GM21825 (cell line): Measurements from ENCODE around the gene CYP46A1.
"Not testable (repeated sequence)": the region's sequence is repeated elsewhere in the genome, so short reads cannot be mapped to it uniquely, and the experiment has no call there.

Experiments used
- ATAC-seq: cut with Tn5 transposase; IDR thresholded peaks from one replicate; pipeline ENCODE4 v1.9.1; 2021; ENCODE audit warnings: mild to moderate bottlenecking, moderate library complexity; ENCODE audit not compliant: unreplicated experiment

Gene CYP46A1

GRCh38 chr14:99656171-99656570 lies 27.9 kb upstream of the CYP46A1 start:
- no peak for ATAC-seq

GRCh38 chr14:99657645-99658155 lies 26.4 kb upstream of the CYP46A1 start:
- no peak for ATAC-seq

GRCh38 chr14:99658218-99658845 lies 25.8 kb upstream of the CYP46A1 start:
- no peak for ATAC-seq

GRCh38 chr14:99659333-99659741 lies 24.8 kb upstream of the CYP46A1 start:
- ATAC-seq, result no peak

- ATAC-seq, result no peak
Observed at GRCh38 chr14:99660006-99660566, 24.0 kb upstream of the CYP46A1 start.

- ATAC-seq, result no peak
Observed at GRCh38 chr14:99660794-99661193, 23.3 kb upstream of the CYP46A1 start.

GRCh38 chr14:99661206-99661605 lies 22.9 kb upstream of the CYP46A1 start:
- not testable (repeated sequence) for ATAC-seq

- ATAC-seq, result no peak
Observed at GRCh38 chr14:99662846-99663245, 21.3 kb upstream of the CYP46A1 start.

GRCh38 chr14:99663386-99664057 lies 20.6 kb upstream of the CYP46A1 start:
- no peak for ATAC-seq

GRCh38 chr14:99664058-99664936 lies 19.8 kb upstream of the CYP46A1 start:
- ATAC-seq, result no peak

- ATAC-seq, result no peak
Observed at GRCh38 chr14:99664937-99665273, 19.2 kb upstream of the CYP46A1 start.

- ATAC-seq, result no peak
Observed at GRCh38 chr14:99666533-99666932, 17.6 kb upstream of the CYP46A1 start.

- ATAC-seq, result no peak
Observed at GRCh38 chr14:99667045-99667444, 17.1 kb upstream of the CYP46A1 start.

GRCh38 chr14:99667821-99668220 lies 16.3 kb upstream of the CYP46A1 start:
- ATAC-seq, result no peak

- no peak for ATAC-seq
Observed at GRCh38 chr14:99668307-99669295, 15.5 kb upstream of the CYP46A1 start.

GRCh38 chr14:99670361-99671234 lies 13.5 kb upstream of the CYP46A1 start:
- ATAC-seq, result no peak

- no peak for ATAC-seq
Observed at GRCh38 chr14:99671235-99672224, 12.6 kb upstream of the CYP46A1 start.
